ENCODE data around the gene R3HDM2.
A peak's percentile ranks its signal among the peaks of the same experiment; 100 is the strongest.
"Not testable (repeated sequence)": the region's sequence is repeated elsewhere in the genome, so short reads cannot be mapped to it uniquely, and the experiment has no call there.

Gene R3HDM2

GRCh38 chr12:57329219-57329618, 101.6 kb downstream of the R3HDM2 start:
- DNase-seq (ENCODE audit: low read depth) = no peak

- DNase-seq (ENCODE audit: low read depth) = no peak
Measured at GRCh38 chr12:57325395-57325794, 105.4 kb downstream of the R3HDM2 start.

DNA sequence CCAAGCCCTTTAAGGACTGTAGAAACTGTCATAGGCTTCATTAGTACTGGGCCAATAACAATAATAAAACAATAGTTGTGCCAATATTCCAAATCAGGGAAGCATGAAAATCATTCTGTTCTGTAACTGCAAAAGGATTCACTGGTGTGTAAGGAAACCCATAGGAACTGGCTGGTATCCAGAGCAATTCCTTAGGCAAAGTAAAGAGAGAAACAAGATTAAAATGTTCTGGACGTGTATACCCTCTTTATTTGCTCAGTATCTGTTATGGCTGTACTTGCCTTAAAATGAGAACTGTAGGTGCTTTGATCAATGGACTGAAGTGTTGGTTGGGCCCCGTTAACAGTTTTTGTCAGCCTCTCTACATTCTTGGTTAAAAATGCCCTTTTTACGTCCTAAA, 107.4 kb downstream of the R3HDM2 start:
- no peak for DNase-seq (ENCODE audit: low read depth)

DNA sequence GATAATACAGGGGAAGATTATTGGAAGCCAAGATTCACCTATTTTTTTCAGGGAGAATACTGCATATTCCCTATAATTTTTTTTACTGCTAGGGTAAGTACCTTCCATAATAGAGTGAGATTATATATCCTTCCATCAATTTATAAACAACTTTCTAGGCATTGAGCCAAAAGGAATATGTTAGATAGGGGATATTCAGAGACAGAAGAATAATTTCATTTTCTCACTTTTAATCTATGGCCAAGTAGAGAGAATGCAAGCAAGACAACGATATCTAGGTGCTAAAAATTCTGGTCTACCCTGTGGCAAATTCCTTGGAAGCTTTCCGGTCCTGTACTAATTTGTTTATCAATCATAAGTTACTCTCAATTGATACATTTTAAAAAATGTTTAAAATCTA, 110.2 kb downstream of the R3HDM2 start:
- DNase-seq (ENCODE audit: low read depth) = no peak

DNA sequence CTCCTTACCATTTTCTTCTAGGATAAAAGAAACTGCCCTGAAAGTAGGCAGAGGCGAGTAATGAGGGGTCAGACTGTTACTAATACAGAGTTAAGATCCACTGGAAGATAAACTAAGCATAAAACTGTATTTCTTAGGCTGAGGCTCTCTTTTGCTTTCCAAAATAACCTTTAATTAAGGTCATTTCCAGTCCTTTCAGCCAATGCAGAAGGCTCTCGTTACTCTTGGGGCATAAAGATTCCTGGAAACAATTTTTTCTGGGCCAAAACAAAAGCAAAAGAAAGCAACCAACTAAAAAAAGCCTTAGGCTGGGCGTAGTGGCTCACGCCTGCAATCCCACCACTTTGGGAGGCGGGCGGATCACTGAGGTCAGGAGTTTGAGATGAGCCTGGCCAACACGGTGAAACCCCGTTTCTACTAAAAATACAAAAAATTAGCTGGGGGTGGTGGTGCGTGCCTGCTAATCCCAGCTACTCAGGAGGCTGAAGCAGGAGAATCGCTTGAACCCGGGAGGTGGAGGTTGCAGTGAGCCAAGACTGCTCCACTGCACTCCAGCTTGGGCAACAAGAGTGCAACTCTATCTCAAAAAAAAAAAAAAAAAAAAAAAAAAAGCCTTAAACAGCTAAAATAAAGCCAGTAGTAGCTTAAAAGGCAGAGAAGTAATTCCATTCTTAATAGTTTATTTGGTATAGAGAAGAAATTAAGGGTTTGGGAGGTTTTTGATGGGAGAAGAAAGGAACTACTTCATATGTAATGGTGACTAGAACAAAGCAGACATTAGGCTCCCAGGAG, 111.0 kb downstream of the R3HDM2 start:
- no peak for DNase-seq (ENCODE audit: low read depth)

DNA sequence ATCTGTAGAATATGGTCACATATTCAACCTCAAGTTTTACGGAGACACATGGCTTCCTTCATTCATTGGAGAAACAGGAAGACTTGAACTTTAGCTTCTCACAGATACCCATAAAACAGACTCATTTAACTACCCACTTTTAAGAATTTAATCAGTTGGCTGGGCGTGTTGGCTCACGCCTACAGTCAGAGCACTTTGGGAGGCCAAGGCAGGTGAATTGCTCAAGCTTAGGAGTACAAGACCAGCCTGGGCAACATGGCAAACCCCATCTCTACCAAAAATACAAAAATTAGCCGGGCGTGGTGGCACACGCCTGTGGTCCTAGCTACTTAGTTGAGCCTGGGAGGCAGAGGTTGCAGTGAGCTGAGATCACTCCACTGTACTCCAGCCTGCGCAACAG, 115.2 kb downstream of the R3HDM2 start:
- DNase-seq (ENCODE audit: low read depth) = no peak

GRCh38 chr12:57312287-57312686, 118.6 kb downstream of the R3HDM2 start:
- DNase-seq (ENCODE audit: low read depth) = not testable (repeated sequence)

DNA sequence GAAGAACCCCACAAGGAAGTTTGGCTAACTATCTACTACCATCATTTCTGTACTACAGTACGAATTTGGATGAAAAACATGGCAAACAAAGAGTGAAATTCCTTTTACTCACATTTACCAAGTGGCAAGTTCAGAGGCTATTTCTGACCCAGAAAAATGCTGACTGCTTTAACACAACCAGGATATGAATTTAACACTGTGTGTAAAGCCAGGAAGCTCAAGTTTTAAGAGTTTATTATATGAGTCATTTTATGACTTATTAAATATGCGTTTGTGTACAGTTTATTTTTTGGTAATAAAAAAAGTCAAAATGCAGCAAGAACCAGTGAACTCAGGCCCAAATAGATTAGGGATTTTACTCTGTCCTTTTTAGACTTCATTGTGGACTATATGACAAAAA, 121.4 kb downstream of the R3HDM2 start:
- peak; percentile 33 for DNase-seq (ENCODE audit: low read depth)

- no peak for DNase-seq (ENCODE audit: low read depth)
Measured at GRCh38 chr12:57300961-57301584, 129.8 kb downstream of the R3HDM2 start.

- DNase-seq (ENCODE audit: low read depth) = no peak
Measured at GRCh38 chr12:57299514-57300016, 131.3 kb downstream of the R3HDM2 start.

DNA sequence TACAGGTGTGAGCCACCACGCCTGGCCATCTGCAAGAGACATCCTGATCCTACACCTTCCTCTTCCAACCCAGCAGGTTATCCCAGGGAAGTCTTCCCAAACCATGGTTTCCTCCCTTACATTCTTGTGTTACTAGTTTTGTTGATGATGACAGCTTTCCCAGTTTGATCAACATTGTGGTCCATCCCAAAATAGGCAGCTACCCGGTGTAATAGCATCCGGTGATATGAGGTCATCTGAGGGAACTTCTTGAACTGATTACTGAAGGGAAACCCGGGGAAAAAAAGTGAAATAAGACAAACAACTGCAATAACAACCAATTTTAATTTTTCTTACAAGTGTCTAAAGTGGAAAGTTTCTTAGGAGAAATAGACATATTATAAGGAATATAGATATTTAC, 134.6 kb downstream of the R3HDM2 start:
- DNase-seq (ENCODE audit: low read depth) = no peak

DNA sequence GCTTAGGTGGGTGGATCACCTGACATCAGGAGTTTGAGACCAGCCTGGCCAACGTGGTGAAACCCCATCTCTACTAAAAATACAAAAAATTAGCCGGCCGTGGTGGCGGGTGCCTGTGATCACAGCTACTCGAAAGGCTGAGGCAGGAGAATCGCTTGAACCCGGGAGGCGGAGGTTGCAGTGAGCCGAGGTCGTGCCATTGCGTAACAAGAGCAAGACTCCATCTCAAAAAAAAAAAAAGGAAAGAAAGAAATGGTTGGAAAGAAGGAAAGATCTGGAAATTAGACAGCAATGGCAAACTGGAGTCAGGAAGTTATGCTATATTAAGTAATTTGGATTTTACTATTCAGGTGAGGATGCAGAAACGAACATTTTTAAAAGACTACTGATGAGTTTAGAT, 148.8 kb downstream of the R3HDM2 start:
- DNase-seq (ENCODE audit: low read depth) = not testable (repeated sequence)

GRCh38 chr12:57280211-57281062, 150.4 kb downstream of the R3HDM2 start:
- peak; percentile 55 for DNase-seq (ENCODE audit: low read depth)

DNA sequence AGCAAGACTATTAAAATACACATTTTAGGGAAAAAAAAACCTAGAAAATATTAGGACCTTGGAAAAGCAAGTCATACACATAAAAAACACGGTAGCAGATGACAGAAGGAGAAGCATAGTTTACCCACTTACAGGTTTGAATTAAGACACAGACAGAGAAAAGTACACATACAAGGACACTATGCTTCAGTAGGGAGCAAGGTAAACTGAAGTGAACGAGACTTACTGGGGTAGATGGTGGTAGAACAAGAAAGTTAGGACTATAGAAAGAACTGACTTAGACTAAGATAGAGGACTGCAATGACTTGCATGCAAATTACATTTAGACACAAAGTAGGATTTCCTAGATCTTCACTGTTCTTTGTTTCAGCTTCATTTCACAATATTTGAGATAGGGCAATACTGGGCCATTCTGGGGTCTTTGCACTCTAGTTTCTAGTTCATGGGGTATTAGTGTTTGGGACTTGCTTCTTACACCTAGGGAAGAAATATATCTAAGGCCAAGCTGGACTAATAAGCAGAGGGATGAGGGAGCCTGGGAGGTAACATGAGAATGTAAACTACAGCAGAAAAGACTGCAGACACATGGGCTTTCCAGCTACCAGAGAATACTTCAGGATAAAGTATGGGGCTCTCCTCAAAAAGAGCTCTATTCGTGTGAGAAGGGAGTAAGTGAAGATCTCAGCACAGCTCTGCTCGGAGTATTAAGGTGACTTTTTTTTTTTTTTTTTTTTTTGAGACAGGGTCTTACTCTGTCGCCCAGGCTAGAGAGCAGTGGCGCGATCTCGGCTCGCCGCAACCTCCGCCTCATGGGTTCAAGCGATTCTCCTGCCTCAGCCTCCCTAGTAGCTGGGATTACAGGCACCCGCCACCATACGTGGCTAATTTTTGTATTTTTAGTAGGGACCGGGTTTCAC, 152.1 kb downstream of the R3HDM2 start:
- no peak for DNase-seq (ENCODE audit: low read depth)

DNA sequence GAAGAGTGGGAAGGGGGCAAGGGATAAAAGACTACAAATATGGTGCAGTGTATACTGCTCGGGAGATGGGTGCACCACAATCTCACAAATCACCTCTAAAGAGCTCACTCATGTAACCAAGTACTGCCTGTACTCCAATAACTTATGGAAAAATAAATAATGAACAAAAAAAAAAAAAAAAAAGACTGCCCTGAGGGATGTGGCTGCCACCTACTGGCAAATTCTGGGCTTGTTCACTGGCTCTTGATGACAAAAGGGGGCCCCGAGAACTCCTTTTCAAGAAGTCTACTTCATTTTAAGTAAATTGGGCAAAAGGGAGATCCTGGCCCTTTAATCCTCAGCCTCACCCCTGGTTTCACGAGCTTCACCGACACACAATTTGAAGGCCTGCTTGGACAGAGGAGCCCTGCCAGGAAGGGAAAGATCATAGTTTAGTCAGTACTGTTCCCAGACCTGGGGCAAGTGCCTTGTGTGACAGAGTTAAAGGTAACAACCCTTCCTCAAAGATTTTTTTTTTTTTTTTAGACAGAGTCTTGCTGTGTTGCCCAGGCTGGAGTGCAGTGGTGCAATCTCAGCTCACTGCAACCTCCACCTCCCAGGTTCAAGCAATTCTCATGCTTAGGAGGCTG, 153.8 kb downstream of the R3HDM2 start:
- DNase-seq (ENCODE audit: low read depth) = peak; percentile 18

- DNase-seq (ENCODE audit: low read depth) = not testable (repeated sequence)
Measured at GRCh38 chr12:57276233-57276632, 154.6 kb downstream of the R3HDM2 start.

- DNase-seq (ENCODE audit: low read depth) = no peak
Measured at GRCh38 chr12:57273516-57273915, 157.3 kb downstream of the R3HDM2 start.

DNA sequence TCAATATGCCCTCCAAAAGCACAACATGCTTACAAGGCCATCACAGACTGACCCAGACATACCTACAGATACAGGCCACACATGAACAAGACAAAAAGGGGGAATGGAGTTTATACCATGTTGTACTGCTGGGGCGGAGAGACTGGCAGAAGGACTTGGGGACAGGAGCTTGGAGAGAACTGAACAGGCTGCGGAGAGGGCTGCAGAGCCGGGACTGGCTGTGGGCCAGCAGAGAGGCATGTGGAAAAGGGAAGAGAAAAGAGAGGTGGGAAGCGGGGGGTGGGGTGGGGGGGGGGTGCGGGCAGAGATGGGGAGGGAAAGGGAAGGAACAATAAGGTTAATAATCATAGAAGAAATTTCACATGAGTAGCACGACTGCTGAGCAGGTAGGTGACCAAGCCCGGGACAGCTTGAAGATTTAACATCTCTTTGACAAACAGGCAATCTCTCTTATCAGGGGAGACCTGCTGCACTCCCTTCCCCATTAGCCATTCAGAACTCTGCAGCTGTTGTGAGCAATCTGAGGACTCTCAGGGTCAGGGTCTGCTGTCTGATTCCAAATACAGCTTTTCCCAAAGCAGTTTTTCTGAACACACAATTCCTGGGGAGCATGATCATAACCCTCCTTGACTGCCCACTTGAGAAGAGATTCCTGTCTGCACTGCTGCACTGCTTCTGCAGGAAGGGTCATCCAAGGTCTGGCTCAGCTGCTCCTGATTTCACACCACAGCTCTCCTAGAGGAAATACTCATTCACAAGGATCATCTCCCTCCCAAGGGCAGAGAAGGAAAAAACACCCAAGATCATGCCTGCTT, 158.3 kb downstream of the R3HDM2 start:
- DNase-seq (ENCODE audit: low read depth) = no peak

DNA sequence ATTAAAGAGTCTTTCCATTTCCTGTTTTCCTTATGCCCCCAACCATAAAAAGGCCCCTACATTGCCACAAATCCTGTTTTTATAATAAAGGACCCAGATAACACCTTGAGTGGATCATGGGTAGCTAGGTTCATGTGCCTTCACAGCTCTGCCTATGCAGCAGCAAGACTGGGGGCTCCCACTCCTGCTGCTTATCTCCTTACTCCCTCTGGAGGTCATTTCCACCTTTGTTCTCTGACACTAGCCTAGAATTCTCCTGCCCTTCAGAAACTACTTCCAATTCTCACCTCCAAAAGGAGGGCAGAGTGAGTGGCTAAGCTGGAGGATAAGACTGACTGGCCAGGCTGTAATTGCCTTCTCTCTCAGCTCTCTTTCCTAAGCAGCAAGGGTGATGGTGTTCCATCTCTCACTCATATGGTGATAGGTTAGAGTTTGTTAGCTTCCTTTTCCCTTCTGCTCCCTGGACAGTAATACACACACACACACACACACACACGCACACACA, 159.8 kb downstream of the R3HDM2 start:
- no peak for DNase-seq (ENCODE audit: low read depth)

DNA sequence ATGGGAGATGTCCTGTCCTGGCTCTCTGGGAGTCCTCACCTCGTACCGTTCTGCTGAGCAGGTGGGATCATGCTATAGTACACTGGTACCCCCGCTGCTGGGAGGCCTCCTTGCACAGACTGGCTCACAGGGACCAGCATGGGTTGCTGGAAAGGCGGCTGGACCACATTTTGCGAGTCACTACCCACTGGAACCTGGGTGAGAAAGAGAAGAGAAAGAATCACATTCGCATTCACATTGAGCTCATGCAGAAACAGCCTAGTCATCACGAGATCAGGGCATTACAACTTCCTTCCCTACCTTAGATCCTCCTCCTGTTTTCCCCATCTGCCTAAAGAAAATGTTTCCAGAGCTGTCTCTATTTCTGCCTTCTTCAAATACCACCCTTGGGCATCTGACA, 162.6 kb downstream of the R3HDM2 start:
- DNase-seq (ENCODE audit: low read depth) = no peak
